Adipocyte (in vitro differentiated cells): ENCODE measurements around the gene ZNF821.
"Not testable (repeated sequence)": the region's sequence is repeated elsewhere in the genome, so short reads cannot be mapped to it uniquely, and the experiment has no call there.

ENCODE experiments used
- DNase-seq: peaks from one replicate; pipeline ENCODE4 v3.0.0-alpha.2; 2015; ENCODE audit warnings: low read depth
- H3K27me3 ChIP-seq: replicated peaks from 2 replicates; pipeline ENCODE4 v1.7.0; 2013; ENCODE audit warnings: mild to moderate bottlenecking, low read length, moderate library complexity; ENCODE audit not compliant: control insufficient read depth, insufficient read depth
- H3K36me3 ChIP-seq: 2 replicates; pipeline ENCODE4 v1.7.0; 2013; ENCODE audit warnings: low read length, mild to moderate bottlenecking, moderate library complexity; ENCODE audit not compliant: control insufficient read depth, insufficient read depth, severe bottlenecking
- H3K4me1 ChIP-seq: 2 replicates; pipeline ENCODE4 v1.7.0; 2013; ENCODE audit warnings: mild to moderate bottlenecking, low read length, moderate library complexity; ENCODE audit not compliant: control insufficient read depth, insufficient read depth
- H3K4me3 ChIP-seq: 2 replicates; pipeline ENCODE4 v1.7.0; 2013; ENCODE audit warnings: mild to moderate bottlenecking, low read length, moderate library complexity
- H3K9ac ChIP-seq: 2 replicates; pipeline ENCODE4 v1.7.0; 2013; ENCODE audit warnings: mild to moderate bottlenecking, low read length, moderate library complexity
- H3K9me3 ChIP-seq: 2 replicates; pipeline ENCODE4 v1.7.0; 2013; ENCODE audit warnings: mild to moderate bottlenecking, low read length, moderate library complexity; ENCODE audit not compliant: control insufficient read depth

ZNF821 gene

DNA sequence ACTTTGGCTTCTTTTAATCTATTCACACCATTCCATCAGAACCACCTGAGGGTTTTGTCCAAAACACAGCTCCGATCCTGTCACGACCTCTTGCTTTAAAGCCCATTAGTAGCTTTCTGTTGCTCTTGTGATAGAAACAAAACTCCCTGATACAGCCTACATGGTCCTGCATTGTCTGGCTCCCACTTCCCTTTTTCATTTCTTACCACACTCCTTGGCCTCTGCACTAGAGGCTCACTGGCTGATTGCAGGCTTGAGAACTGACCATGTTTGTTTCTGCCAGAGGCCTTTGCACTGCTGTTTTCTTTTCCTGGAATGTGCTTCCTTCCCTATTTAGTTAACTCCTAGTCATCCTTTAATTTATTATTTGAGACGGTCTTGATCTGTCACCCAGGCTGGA, 35.1 kb upstream of the ZNF821 start:
- H3K9me3 ChIP-seq, result peaks cover 6% of the 10 kb centered on the region
- peaks cover 53% of the 10 kb centered on the region for H3K4me1 ChIP-seq
- no peak overlapping the region for H3K4me3 ChIP-seq
- no peak overlapping the region for H3K9ac ChIP-seq
- H3K36me3 ChIP-seq, result peaks cover 81% of the 10 kb centered on the region
- no peaks in the 10 kb centered on the region for H3K27me3 ChIP-seq
- DNase-seq, result no peak

DNA sequence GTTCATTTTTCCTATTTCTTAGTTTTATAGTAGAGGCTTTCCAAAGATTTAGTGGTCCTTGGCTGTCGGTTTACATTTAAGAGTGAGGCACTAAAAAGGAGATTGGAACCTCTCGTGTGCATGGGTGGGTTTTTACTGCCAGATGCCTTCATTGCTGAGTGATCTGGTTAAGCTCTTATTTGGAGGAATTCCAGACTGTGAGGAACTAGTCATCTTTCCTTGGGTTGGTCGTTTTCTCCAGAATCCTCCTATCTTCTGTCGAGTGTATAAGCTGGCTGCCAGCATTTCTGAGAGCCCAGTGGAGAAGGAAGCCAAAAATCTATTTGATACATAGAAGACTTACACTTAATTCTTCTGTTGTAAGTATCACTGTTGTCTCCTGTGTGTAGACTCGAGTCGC, 33.9 kb upstream of the ZNF821 start:
- H3K27me3 ChIP-seq, result no peaks in the 10 kb centered on the region
- H3K36me3 ChIP-seq, result peaks cover 69% of the 10 kb centered on the region
- peaks cover 6% of the 10 kb centered on the region for H3K9me3 ChIP-seq
- peak; percentile 68 for DNase-seq
- peaks cover 54% of the 10 kb centered on the region for H3K4me1 ChIP-seq
- H3K9ac ChIP-seq, result no peak overlapping the region
- H3K4me3 ChIP-seq, result no peak overlapping the region

DNA sequence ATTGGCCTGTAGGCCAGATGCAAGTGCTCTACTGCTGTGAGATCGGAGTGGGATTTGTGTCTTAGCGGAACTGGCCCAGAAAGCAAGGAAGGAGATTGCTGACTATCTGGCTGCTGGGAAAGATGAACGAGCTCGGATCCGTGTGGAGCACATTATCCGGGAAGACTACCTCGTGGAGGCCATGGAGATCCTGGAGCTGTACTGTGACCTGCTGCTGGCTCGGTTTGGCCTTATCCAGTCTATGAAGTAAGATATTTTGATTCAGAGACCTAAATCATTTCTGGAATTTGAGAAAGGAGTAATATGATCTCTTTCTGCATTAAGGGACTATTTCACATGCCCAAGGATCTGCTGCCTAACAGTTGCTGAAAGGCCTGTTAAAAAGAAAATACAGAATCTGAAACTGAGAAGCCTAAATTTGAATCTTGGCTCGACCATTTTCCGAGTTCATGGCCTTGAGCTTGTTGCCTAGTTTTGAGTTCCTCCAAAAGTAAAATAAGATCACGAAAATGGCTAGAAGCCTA, 32.5 kb upstream of the ZNF821 start:
- Histone ChIP-seq H3K4me1 (peaks cover 60% of the 10 kb centered on the region), H3K9me3 (peaks cover 6% of the 10 kb centered on the region), H3K9ac (peak overlapping the region; percentile 48), H3K27me3 (no peaks in the 10 kb centered on the region), H3K36me3 (peaks cover 55% of the 10 kb centered on the region), H3K4me3 (no peak overlapping the region)
- peak; percentile 45 for DNase-seq

DNA sequence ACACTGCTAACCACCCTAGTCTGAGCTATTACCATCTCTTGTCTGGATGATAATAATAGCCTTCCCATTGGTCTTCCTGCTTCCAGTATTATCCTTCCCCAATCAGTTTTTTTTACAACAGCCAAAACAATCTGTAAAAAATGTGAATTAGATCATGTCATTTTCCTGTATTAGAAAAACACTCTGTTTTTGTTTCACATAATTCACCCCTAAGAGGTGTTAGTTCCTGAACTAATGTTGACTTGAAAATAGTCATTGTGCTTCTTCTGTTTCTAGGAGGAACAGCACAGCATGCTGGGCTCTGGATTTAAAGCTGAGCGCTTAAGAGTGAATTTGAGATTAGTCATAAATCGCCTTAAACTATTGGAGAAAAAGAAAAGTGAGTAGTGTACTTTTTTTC, 31.4 kb upstream of the ZNF821 start:
- Histone ChIP-seq H3K4me1 (peaks cover 60% of the 10 kb centered on the region), H3K9ac (no peak overlapping the region), H3K36me3 (peaks cover 44% of the 10 kb centered on the region), H3K27me3 (no peaks in the 10 kb centered on the region), H3K9me3 (peaks cover 6% of the 10 kb centered on the region), H3K4me3 (no peak overlapping the region)
- no peak for DNase-seq

DNA sequence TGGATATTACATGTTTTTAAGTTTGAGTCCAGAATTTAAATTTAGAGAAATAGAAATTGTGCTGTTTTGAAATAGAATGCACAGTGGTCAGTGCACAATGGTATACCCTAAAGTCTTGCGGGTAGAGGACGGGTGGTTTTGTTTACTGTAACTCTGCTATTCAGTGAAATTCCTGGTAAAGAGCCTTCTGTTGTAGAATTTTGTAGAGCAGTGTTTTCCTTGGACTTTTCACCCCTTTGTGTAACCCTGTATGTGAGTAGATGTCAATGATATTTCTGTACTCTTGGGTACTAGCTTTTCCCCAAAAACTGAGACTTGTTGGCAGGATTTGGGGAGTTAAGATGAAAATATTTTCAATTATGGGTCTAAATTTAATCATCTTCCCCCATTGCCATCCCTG, 30.8 kb upstream of the ZNF821 start:
- Histone ChIP-seq H3K27me3 (no peaks in the 10 kb centered on the region), H3K4me1 (peaks cover 60% of the 10 kb centered on the region), H3K9ac (no peak overlapping the region), H3K4me3 (no peak overlapping the region), H3K9me3 (peaks cover 3% of the 10 kb centered on the region), H3K36me3 (peaks cover 38% of the 10 kb centered on the region)
- DNase-seq, result no peak

DNA sequence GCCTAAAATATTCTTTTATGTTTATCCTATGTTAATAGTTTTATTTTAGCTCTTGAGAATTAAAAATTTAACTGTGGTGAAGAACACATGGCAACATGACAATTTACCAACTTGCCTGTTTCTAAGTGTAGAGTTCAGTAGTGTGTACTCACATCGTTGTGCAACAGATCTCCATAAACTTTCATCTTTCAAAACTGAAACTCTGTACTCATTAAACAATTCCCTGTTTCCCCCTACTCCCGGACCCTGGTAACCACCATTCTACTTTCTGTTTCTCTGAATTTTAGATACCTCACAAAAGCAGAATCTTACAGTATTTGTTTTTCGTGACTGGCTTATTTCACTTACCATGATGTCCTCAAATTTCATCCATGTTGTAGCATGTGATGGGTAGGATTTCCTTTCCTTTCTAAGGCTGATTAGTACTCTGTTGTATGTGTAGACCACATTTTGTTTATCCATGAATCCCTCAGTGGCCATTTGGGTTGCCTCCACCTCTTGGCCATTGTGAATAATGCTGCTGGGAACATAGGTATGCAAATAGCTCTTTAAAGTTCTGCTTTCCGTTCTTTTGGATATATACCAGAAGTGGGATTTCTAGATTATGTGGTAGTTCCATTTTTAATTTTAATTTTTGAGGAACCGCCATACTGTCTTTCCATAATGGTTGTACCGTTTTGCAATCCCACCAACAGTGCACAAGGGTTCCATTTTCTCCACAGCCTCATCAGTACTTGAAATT, 28.7 kb upstream of the ZNF821 start:
- Histone ChIP-seq H3K9ac (no peak overlapping the region), H3K36me3 (peaks cover 21% of the 10 kb centered on the region), H3K4me1 (peaks cover 42% of the 10 kb centered on the region), H3K4me3 (peak overlapping the region; percentile 54), H3K27me3 (no peaks in the 10 kb centered on the region), H3K9me3 (no peaks in the 10 kb centered on the region)
- no peak for DNase-seq

DNA sequence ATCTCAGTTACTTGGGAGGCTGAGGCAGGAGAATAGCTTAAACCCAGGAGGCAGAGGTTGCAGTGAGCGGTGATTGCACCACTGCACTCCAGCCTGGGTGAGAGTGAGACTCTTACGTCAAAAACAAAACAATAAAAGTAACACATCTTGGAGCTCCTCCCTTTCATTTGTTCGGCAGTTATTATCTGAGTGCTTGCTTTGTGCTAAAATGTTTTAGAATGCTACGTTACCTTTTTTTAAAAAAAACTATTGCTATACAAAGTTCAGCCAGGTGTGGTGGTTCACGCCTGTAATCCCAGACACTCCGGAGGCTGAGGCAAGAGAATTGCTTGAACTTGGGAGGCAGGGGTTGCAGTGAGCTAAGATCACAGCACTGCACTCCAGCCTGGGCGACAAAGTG, 27.1 kb upstream of the ZNF821 start:
- Histone ChIP-seq H3K27me3 (no peaks in the 10 kb centered on the region), H3K36me3 (peaks cover 7% of the 10 kb centered on the region), H3K4me3 (no peak overlapping the region), H3K9ac (no peak overlapping the region), H3K9me3 (no peaks in the 10 kb centered on the region), H3K4me1 (peaks cover 26% of the 10 kb centered on the region)
- DNase-seq, result no peak

DNA sequence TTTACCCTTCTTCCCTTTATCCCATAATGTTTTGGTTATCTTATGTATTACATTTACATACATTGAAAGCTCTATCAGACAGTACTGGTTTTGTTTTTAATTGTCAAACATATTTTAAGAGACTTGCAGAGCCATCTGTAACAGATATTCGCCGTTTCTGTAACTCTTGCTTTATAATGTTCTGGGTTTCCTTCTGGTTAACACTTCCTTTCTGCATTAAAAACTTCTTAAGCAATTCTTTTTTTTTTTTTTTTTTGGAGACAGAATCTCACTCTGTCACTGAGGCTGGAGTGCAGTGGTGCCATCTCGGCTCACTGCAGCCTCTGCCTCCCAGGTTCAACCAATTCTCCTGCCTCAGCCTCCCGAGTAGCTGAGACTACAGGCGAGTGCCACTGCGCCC, 21.8 kb upstream of the ZNF821 start:
- H3K27me3 ChIP-seq, H3K4me1 ChIP-seq, H3K9me3 ChIP-seq, H3K36me3 ChIP-seq, H3K9ac ChIP-seq, DNase-seq, H3K4me3 ChIP-seq: not testable (repeated sequence)

DNA sequence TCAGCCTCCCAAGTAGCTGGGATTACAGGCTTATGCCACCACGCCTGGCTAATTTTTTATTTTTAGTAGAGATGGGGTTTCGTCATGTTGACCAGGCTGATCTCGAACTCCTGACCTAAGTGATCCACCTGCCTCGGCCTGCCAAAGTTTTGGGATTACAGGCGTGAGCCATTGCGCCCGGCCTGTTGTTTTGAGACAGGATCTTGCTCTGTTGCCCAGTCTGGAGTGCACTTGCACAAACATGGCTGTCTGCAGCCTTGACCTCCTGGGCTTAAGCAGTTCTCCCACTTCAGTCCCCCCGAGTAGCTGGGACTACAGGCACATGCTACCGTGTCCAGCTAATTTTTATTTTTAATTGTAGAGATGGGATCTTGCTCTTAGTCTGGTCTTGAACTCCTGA, 20.3 kb upstream of the ZNF821 start:
- Histone ChIP-seq H3K4me3 (no peak overlapping the region), H3K27me3 (no peaks in the 10 kb centered on the region), H3K36me3 (peaks cover 3% of the 10 kb centered on the region), H3K9me3 (no peaks in the 10 kb centered on the region), H3K4me1 (peaks cover 16% of the 10 kb centered on the region), H3K9ac (no peak overlapping the region)
- no peak for DNase-seq

DNA sequence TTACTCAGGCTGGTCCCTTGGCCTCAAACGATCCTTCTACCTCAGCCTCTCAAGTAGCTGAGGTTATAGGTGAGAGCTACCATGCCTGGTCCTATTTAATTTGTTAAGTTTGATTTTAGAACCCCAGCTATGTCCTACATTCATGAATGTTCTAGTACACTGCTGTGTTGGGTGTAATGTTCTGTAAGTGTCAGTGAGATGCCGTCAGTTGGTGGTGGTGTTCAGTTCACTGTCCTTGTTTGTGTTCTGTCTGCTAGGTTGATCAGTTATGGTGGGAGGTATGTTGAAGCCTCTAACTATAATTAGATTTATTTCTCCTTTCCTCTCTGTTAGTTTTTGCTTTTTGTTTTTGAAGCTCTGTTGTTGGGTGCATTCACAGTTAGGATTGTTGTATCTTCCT, 19.6 kb upstream of the ZNF821 start:
- Histone ChIP-seq H3K9me3 (no peaks in the 10 kb centered on the region), H3K36me3 (peaks cover 3% of the 10 kb centered on the region), H3K9ac (no peak overlapping the region), H3K4me3 (no peak overlapping the region), H3K27me3 (no peaks in the 10 kb centered on the region), H3K4me1 (peaks cover 18% of the 10 kb centered on the region)
- no peak for DNase-seq

DNA sequence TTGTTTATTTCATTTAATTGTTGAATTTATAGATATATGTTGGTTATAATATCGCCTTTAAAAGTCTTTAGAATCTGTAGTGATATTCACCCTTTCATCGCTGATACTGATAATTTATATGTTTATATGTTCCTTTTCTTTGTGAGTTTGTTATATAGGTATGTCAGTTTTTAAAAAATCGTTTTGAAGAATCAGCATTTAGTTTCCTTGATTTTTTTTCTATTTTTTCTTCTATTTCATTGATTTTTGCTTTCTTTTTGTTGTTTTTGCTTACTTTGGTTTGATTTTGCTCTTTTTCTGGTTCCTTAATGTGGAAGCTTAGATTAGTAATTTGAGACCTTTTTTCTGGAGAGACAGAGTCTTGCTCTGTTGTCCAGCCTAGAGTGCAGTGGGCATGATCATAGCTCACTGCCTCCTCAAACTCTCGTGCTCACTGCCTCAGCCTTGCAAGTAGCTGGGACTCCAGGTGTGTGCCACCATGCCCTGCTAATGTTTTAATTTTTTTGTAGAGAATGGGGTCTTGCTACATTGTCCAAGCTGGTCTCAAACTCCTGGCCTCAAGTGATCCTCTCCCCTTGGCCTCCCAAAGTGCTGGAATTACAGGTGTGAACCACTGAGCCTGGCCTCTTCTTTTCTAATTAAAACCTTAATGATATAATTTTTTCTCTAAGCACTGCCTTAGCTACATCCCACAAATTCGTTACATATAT, 18.8 kb upstream of the ZNF821 start:
- H3K9me3 ChIP-seq, result no peaks in the 10 kb centered on the region
- H3K4me1 ChIP-seq, result peaks cover 19% of the 10 kb centered on the region
- no peak for DNase-seq
- H3K4me3 ChIP-seq, result no peak overlapping the region
- H3K9ac ChIP-seq, result no peak overlapping the region
- H3K36me3 ChIP-seq, result peaks cover 3% of the 10 kb centered on the region
- no peaks in the 10 kb centered on the region for H3K27me3 ChIP-seq
